HepG2 (cell line): Measurements from ENCODE around the gene ANKS3. TPM values are rescaled to one million over a fixed set of nuclear protein-coding genes. Genes with fewer than 3 reads are reported as not detected.
A peak's percentile ranks its signal among the peaks of the same experiment; 100 is the strongest.

ENCODE experiments used
- CBX5 ChIP-seq: sonication (generic); formaldehyde crosslinking; IDR thresholded peaks from 2 replicates; pipeline ENCODE4 v1.4.0; 2020; ENCODE audit warnings: missing genetic modification reagents, borderline replicate concordance
- E2F1 ChIP-seq: sonication (generic); formaldehyde crosslinking; IDR thresholded peaks from 2 replicates; pipeline ENCODE4 v1.5.0; 2020; ENCODE audit warnings: missing genetic modification reagents
- EED ChIP-seq: sonication (generic); formaldehyde crosslinking; IDR thresholded peaks from 2 replicates; pipeline ENCODE4 v1.5.0; 2020; ENCODE audit warnings: mild to moderate bottlenecking, missing genetic modification reagents
- HMGXB3 ChIP-seq: sonication (generic); formaldehyde crosslinking; IDR thresholded peaks from 2 replicates; pipeline ENCODE4 v1.4.0; 2020; ENCODE audit warnings: missing genetic modification reagents, borderline replicate concordance
- PHF5A ChIP-seq: IDR thresholded peaks from one replicate; pipeline ENCODE4 v1.6.1; 2018; ENCODE audit warnings: low read depth, missing genetic modification reagents; ENCODE audit not compliant: unreplicated experiment
- SIN3A ChIP-seq: IDR thresholded peaks from 2 replicates; pipeline ENCODE4 v1.6.1; 2011; ENCODE audit warnings: low read depth, mild to moderate bottlenecking, control low read depth, low read length, borderline replicate concordance
- ZBTB20 ChIP-seq: sonication (generic); formaldehyde crosslinking; IDR thresholded peaks from 2 replicates; pipeline ENCODE4 v1.8.1; 2023; ENCODE audit warnings: missing genetic modification reagents, low read depth, mild to moderate bottlenecking, borderline replicate concordance
- ZNF121 ChIP-seq: sonication (generic); formaldehyde crosslinking; IDR thresholded peaks from 2 replicates; pipeline ENCODE4 v1.5.0; 2020; ENCODE audit warnings: mild to moderate bottlenecking, missing genetic modification reagents
- ZNF556 ChIP-seq: sonication (generic); formaldehyde crosslinking; IDR thresholded peaks from 2 replicates; pipeline ENCODE4 v1.4.0; 2020; ENCODE audit warnings: mild to moderate bottlenecking, missing genetic modification reagents, borderline replicate concordance
- ZNF670 ChIP-seq: sonication (generic); formaldehyde crosslinking; IDR thresholded peaks from 2 replicates; pipeline ENCODE4 v1.8.0; 2022; ENCODE audit warnings: mild to moderate bottlenecking, missing genetic modification reagents, borderline replicate concordance
- ZNF772 ChIP-seq: sonication (generic); formaldehyde crosslinking; IDR thresholded peaks from 2 replicates; pipeline ENCODE4 v1.5.0; 2020; ENCODE audit warnings: mild to moderate bottlenecking, missing genetic modification reagents
- polyA plus RNA-seq, 8 experiments: library from polyadenylated mRNA; depleted of rRNA in 3 of 8; stranded (reverse) in 7 of 8; unstranded in 1 of 8; fragments of >200 nt; fragmentation: Illumina TruSeq in 4 of 8; extraction: Trizol in 4 of 8; gene quantifications; 2 replicates each; pipeline versions ENCODE4 v1.2.1 to v1.2.3, GENCODE V29; 2011 to 2016; ENCODE audit warnings: low read depth in 4 of 8, missing spikeins in 1 of 8, mixed read lengths in 1 of 8; ENCODE audit not compliant: insufficient read depth in 1 of 8
- total RNA-seq, 5 experiments: library from RNA; depleted of rRNA; stranded (reverse); fragments of >200 nt; fragmentation: Illumina TruSeq; extraction: Trizol; gene quantifications; 2 replicates each; pipeline ENCODE4 v1.2.3, GENCODE V29; 2016; ENCODE audit warnings: low read depth in 1 of 5
- TF ChIP-seq, protein P1 (sequence below): sonication (generic); formaldehyde crosslinking; IDR thresholded peaks from 2 replicates; pipeline ENCODE4 v1.5.0; 2020; ENCODE audit warnings: missing genetic modification reagents
- TF ChIP-seq, protein P2 (sequence below), 2 experiments: sonication (generic) in 1 of 2; formaldehyde crosslinking in 1 of 2; IDR thresholded peaks; 2 replicates each; pipeline versions ENCODE4 v1.4.0 to v1.6.1; 2016 to 2020; ENCODE audit warnings: borderline replicate concordance in 1 of 2, low read depth in 1 of 2, mild to moderate bottlenecking in 1 of 2, missing genetic modification reagents in 1 of 2

The ANKS3 gene
- total and polyA plus RNA-seq, 2 of the 13 experiments (the other 11 are each of a cell fraction or from before 2014, with no cell fraction given), result 11.4 to 15.9 TPM

- TF ChIP-seq, protein P1, sequence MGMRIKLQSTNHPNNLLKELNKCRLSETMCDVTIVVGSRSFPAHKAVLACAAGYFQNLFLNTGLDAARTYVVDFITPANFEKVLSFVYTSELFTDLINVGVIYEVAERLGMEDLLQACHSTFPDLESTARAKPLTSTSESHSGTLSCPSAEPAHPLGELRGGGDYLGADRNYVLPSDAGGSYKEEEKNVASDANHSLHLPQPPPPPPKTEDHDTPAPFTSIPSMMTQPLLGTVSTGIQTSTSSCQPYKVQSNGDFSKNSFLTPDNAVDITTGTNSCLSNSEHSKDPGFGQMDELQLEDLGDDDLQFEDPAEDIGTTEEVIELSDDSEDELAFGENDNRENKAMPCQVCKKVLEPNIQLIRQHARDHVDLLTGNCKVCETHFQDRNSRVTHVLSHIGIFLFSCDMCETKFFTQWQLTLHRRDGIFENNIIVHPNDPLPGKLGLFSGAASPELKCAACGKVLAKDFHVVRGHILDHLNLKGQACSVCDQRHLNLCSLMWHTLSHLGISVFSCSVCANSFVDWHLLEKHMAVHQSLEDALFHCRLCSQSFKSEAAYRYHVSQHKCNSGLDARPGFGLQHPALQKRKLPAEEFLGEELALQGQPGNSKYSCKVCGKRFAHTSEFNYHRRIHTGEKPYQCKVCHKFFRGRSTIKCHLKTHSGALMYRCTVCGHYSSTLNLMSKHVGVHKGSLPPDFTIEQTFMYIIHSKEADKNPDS (CRISPR knock-in tag), result 0 out of 2 replicates have a peak, but pooled peaks have one; percentile 56
- TF ChIP-seq ZNF670 (CRISPR knock-in tag) (no peak), ZNF556 (0 out of 2 replicates have a peak, but pooled peaks have one; percentile 35), HMGXB3 (CRISPR knock-in tag) (0 out of 2 replicates have a peak, but pooled peaks have one; percentile 3), PHF5A (CRISPR knock-in tag) (no peak), ZBTB20 (CRISPR knock-in tag) (peak; percentile 2; the same call in 1 of the 2 replicates), EED (CRISPR knock-in tag) (0 out of 2 replicates have a peak, but pooled peaks have one; percentile 33), ZNF772 (CRISPR knock-in tag) (no peak), CBX5 (CRISPR knock-in tag) (no peak), ZNF121 (CRISPR knock-in tag) (no peak), SIN3A (no peak), E2F1 (CRISPR knock-in tag) (no peak)
- TF ChIP-seq, protein P2, sequence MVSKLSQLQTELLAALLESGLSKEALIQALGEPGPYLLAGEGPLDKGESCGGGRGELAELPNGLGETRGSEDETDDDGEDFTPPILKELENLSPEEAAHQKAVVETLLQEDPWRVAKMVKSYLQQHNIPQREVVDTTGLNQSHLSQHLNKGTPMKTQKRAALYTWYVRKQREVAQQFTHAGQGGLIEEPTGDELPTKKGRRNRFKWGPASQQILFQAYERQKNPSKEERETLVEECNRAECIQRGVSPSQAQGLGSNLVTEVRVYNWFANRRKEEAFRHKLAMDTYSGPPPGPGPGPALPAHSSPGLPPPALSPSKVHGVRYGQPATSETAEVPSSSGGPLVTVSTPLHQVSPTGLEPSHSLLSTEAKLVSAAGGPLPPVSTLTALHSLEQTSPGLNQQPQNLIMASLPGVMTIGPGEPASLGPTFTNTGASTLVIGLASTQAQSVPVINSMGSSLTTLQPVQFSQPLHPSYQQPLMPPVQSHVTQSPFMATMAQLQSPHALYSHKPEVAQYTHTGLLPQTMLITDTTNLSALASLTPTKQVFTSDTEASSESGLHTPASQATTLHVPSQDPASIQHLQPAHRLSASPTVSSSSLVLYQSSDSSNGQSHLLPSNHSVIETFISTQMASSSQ (IDR thresholded peaks at IDR 0.05; ENCODE audit: low read depth), result no peak
- TF ChIP-seq, protein P2 (CRISPR knock-in tag; IDR thresholded peaks at IDR 0.05; ENCODE audit: borderline replicate concordance), result 0 out of 2 replicates have a peak, but pooled peaks have one; percentile 1
Observed at GRCh38 chr16:4692460-4693295, 41.4 kb downstream of the ANKS3 start (continued).
